Activated CD8-positive, alpha-beta memory T cell treated with anti-CD3 and anti-CD28 coated beads for 4 hours (primary cell): ENCODE measurements around the gene RAB25.
"Not testable (repeated sequence)": the region's sequence is repeated elsewhere in the genome, so short reads cannot be mapped to it uniquely, and the experiment has no call there.

ENCODE experiments used
- DNase-seq, 2 donors: peaks; one replicate each; pipeline ENCODE4 v3.0.0-alpha.2; 2020; ENCODE audit warnings: low read depth in 2 of 2

Gene RAB25

GRCh38 chr1:156101880-156102279 lies 40.9 kb downstream of the RAB25 start:
- DNase-seq, result no peak

- no peak for DNase-seq
These were observed 41.9 kb downstream of the RAB25 start for GRCh38 chr1:156102633-156103511.

- no peak for DNase-seq
These were observed 42.6 kb downstream of the RAB25 start for GRCh38 chr1:156103521-156103947.

- no peak for DNase-seq
These were observed 43.3 kb downstream of the RAB25 start for GRCh38 chr1:156104065-156104810.

GRCh38 chr1:156104861-156105832 lies 44.2 kb downstream of the RAB25 start:
- DNase-seq, result no peak

GRCh38 chr1:156106624-156107488 lies 45.9 kb downstream of the RAB25 start:
- no peak for DNase-seq

DNA sequence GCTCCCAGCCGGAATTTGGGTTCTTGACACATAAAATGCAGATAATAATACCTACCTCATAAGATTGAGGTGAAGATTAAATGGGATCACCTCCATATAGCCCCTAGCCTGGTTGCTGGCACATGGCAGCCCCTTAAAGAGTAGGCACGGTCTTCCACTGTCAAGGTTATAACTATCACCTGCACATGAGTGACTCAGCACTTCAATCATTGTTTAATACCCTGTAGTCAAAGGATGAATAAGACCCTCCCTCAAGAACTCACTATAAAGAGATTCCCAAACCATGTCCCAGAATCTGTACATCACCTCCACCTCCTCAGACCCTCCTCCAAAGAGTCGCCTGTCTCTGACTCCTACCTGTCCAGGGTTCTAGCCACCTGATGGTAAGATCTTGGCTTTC lies 47.1 kb downstream of the RAB25 start:
- no peak for DNase-seq

GRCh38 chr1:156108664-156109241 lies 47.8 kb downstream of the RAB25 start:
- no peak for DNase-seq

DNA sequence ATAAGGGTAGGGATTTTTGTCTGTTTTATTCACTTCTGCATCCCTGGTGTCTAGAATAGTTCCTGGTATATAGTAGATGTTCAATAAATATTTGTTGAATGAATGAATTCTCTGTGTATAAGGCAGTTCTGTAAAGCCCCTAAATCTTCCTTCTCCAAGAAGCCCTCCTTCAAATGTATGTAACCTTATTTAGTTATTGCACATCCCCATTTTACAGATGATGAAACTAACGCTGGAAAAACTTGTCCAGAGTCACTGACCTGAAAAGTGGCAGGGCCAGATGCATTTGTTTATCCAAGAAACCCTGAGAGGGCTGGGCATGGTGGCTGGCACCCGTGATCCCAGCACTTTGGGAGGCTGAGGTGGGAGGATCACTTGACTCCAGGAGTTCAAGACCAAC lies 49.3 kb downstream of the RAB25 start:
- DNase-seq, result no peak

- no peak for DNase-seq
These were observed 50.5 kb downstream of the RAB25 start for GRCh38 chr1:156111355-156111962.

- no peak for DNase-seq
These were observed 51.5 kb downstream of the RAB25 start for GRCh38 chr1:156112276-156113137.

DNA sequence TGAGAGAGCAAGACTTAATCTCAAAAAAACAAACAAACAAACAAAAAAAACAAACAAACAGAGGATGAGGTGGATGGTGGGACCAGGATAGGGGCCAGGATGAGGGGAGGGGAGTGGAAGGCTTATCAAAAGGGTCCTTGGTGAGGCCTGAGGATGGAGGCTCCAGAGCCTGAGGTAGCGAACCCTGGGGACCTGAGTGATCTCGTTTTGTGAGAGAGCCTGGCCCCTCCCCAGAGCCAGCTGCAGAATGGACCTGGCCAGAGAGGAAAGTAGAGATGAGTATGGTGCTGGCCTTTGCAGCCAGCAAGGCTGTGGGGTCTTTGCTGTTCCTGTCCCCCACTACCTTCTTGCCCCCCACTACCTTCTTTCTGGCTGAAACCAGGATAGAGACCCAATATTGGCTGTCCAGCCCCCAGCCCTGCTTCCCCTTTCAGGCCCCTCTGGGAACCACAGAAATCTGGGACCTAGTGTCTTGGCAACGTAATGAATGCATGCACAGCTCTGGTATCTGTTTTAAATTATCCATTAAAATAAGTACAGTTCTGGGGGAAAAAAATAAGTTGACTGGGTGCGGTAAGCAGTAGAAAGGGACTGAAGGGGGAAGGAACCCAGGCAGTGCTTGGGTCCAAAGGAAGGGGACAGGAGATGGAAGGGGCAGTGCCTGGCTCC lies 52.5 kb downstream of the RAB25 start:
- no peak for DNase-seq

DNA sequence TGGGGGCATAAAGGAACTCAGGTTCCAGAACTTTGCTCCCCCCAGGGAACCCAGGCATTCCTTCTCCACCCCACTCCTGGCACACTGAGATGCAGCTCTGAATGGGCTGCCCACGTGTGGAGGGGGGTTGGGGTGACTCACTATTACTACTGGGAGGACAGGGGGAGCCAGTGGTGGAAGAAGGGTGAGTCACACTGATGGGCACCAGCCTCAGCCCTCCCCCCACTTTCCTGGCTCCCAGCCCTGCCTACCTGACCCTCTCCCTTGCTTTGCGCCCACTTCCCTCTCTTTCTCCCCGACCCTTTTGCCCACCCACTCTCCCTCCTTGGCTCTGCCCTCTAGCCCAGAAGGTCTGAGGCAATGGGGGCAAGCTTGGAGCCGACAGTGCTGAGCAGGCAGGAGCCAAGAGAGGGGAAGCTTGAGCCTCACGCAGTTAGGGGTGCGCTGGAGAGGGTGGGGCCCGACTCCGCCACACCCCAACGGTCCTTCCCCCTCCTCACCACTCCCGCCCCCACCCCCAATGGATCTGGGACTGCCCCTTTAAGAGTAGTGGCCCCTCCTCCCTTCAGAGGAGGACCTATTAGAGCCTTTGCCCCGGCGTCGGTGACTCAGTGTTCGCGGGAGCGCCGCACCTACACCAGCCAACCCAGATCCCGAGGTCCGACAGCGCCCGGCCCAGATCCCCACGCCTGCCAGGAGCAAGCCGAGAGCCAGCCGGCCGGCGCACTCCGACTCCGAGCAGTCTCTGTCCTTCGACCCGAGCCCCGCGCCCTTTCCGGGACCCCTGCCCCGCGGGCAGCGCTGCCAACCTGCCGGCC lies 53.4 kb downstream of the RAB25 start, which contains the start of gene LMNA:
TSS of gene LMNA (plus strand) at position 611 of the 818 bp plus-strand sequence. CDS start 208 bp downstream, outside the sequence.
- DNase-seq, result peak; percentile 66 to 78

GRCh38 chr1:156114919-156115513 lies 54.1 kb downstream of the RAB25 start:
- no peak for DNase-seq

GRCh38 chr1:156115514-156116374 lies 54.8 kb downstream of the RAB25 start:
- no peak for DNase-seq

DNA sequence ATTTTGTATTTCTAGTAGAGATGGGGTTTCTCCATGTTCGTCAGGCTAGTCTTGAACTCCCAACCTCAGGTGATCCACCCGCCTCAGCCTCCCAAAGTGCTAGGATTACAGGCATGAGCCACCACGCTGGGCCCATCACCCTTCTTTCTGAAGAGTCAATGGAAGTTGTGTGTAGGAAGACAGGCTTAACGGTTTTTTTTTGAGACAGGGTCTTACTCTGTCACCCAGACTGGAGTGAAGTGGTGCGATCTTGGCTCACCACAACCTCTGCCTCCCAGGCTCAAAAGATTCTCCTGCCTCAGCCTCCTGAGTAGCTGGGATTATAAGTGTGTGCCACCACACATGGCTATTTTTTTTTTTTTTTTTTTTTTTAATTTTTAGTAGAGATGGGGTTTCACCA lies 55.8 kb downstream of the RAB25 start:
- not testable (repeated sequence) for DNase-seq
